Activated CD8-positive, alpha-beta memory T cell treated with anti-CD3 and anti-CD28 coated beads for 48 hours (primary cell): Measurements from ENCODE around the gene STX1B.
"Not testable (repeated sequence)": the region's sequence is repeated elsewhere in the genome, so short reads cannot be mapped to it uniquely, and the experiment has no call there.

Experiments used
- DNase-seq, 3 experiments: peaks; one replicate each; pipeline ENCODE4 v3.0.0-alpha.2; 2020; ENCODE audit warnings: low read depth in 2 of 3, low spot score in 2 of 3

The STX1B gene

DNA sequence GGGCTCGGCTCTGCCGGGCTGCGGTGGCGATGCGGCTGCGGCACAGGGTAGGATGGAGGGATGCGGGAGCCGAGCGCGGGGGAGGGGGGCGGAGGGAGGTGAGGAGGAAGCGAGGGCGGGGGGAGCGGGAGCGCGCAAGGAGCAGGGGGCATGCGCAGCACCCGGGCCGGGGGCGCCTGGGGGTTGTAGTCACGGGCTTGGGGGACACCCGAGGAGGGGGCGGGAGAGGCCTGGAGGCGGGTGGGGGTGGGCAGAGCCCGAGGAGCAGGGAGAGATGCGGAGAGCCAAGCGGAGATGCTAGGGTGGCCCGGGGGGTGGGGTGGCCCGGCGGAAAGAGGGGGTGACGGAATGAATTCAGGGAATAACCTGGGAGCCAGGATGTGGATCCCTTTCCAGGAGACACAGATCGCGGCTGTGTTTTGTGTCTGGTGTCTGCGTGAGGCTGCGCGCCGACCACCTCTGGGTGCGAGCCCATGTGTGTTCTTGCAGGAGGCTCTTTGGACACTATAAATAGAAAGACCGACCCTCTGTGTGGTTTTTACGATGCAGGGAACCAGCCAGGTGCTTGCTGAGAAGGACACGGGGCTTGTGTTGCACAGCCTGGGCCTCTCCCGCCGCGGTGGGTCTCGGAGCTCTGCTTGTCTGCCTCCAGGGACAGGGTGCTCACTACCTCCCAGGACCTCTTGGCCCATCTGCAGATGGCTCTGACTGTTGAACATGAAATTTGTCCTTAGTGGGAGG is at the start of gene STX1B:
TSS of gene STX1B (minus strand) at position 54 of the 741 bp plus-strand sequence. CDS start 242 bp downstream, outside the sequence.
- no peak for DNase-seq

DNA sequence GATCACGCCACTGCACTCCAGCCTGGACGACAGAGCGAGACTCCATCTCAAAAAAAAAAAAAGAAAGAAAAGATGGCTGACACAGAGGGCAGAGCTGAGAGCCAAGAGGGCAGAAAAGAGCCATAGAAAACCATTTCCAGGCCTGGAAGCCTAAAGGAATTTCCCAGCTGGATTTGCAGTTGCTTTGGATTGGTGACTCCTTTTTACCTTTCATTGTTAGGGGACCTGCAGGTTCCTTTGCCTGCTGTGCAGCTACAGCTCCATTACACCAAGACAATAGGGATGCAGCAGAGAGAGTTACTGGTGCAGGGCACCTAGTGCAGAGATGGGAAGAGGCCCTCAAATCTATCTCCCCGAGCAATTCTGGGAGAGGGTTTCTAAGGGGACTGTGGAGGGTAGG is 45.2 kb upstream of the STX1B start:
- no peak for DNase-seq

DNA sequence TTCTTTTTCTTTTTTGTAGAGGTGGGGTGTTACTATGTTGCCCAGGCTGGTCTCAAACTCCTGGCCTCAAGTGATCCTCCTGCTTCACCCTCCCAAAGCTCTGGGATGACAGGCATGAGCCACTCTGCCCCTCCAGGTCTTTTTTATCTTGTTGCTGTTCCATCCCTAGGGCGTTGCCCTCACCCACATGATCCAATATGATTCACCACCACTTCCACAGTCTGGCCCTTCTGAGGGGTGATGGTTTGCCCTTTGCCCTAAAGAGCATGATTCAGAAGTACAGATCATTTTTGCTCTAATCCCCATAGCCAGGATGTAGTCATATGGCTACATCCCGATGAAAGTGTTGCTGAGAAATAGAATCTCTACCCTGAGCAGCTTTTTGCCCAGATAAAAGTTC is 41.7 kb upstream of the STX1B start:
- DNase-seq, result no peak

DNA sequence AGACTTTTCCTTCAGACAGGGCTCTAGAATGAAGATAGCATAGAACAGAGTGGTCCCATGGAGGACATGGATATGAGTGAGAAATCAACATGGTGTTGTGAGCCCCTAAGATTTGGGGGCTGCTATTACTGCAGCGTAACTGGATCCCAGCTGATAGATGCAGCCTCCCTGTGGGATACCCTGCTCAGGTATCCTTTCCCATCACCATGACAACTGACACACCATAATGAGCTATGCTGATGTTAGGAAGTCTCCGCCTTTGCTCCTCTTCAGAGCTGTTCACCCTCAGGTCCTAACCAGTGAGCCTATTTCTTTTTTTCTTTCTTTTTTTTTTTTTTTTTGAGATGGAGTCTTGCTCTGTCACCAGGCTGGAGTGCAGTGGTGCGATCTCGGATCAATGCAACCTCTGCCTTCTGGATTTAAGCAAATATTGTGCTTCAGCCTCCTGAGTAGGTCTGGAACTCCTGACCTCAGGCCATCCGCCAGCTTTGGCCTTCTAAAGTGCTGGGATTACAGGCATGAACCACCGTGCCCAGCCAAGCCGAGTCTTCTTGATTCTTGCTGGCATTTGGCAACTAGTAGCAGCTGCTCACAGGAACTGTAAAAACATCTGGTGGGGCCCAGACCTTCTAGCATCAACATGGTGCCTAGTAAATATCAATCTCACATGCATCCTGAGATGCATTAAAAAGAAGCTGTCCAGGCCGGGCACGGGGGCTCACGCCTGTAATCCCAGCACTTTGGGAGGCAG is 40.0 kb upstream of the STX1B start:
- no peak for DNase-seq

- DNase-seq, result no peak
Observed at GRCh38 chr16:31043898-31044481, 33.6 kb upstream of the STX1B start.

- no peak for DNase-seq
Observed at GRCh38 chr16:31043352-31043751, 32.9 kb upstream of the STX1B start.

DNA sequence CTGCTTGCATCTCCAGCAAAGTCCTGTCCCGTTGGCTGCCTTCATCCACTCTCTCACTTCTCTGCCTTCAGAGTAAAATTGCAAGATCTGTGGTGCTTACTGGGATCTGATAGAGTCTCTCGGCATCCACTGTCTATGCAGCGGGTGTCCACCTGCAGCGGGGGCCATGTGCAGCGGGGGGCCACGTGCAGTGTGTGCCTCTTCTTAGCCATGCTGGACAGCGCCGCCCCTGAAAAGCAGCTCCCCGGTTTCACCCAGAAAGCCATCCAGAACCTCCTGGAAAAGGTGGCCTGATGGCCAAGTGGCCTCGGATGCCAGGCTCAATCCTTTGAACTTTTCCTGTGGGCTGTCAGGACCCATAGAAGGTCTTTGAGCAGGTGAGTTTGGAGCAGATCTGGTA is 32.4 kb upstream of the STX1B start:
- DNase-seq, result no peak

- DNase-seq, result no peak
Observed at GRCh38 chr16:31038993-31039392, 28.6 kb upstream of the STX1B start.

GRCh38 chr16:31036691-31037090 is 26.3 kb upstream of the STX1B start:
- DNase-seq, result no peak

GRCh38 chr16:31033709-31034492 is 23.5 kb upstream of the STX1B start:
- peak; percentile 71 to 72 (median 72) for DNase-seq

DNA sequence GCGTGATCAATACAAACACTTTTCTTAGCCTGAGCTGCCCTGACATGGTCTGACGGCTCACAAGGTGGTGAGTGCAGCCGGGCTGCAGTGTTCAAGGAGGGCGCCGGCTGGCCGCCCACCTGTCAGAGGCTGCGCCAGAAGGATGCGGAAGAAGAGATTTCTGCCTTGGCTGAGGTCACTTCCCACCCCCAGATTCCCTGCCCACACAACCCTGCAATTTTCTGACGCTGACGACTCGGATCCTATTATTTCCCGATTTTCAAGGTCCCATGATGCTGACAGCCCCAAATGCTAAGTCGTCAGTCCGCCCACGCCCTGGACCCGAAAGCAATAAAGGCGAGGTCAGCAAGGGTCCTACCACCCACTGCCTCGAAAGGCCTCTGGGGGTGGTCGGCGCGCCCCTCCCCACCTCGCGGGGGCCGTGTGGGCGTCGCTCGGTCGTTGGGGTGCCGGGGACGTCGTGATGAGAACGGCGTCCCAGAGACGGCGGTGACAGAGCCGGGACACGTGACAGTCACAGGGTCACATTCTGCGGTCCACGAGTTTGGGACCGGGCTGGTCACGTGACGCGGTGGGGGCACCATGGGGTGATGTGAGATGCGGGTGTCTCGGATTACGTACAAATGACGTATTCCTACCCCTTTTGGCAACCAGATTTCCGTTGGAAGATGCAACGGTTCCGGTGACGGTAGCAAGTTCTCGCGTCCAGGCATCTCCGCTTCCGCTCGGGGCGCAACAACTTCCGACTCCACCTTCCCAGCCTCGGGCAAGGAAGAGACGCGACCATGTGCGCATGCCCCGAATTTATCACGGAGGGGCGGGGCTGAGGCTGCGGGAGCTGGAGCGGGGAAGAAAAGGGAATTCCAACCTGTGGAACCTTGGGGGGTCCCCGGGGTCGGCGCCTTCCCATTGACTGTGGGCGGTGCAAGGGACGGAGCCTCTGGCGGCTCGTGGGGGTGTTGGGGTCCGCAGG is 22.6 kb upstream of the STX1B start, which contains the start of gene STX4:
TSS of gene STX4 (plus strand) at position 823 of the 973 bp plus-strand sequence. CDS start 248 bp downstream, outside the sequence.
- peak; percentile 90 to 92 (median 92) for DNase-seq

GRCh38 chr16:31031276-31031675 is 20.8 kb upstream of the STX1B start:
- no peak for DNase-seq

DNA sequence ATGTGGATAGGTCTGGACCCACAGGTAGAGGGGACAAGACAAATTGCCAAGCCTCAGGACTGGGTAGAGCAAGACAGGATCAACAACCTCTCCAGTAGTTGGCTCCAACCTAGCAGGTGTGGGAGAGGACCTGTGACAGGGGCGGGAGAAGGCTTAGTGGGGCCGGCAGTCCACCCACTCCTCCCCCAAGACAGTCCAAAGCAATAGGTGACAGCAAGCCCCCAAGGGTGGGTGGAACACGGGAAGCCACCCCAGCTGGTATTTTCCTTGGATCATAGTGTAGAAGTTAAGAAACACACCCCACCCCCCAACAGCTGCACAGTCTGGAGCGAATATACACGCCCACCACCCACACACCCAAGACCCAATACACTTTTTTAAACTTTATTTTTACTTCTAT is 18.8 kb upstream of the STX1B start:
- DNase-seq, result no peak

GRCh38 chr16:31025339-31025738 is 14.9 kb upstream of the STX1B start:
- DNase-seq, result no peak

- no peak for DNase-seq
Observed at GRCh38 chr16:31023627-31024226, 13.3 kb upstream of the STX1B start.

- DNase-seq, result no peak
Observed at GRCh38 chr16:31023252-31023602, 12.8 kb upstream of the STX1B start.

- DNase-seq, result no peak
Observed at GRCh38 chr16:31022544-31023251, 12.3 kb upstream of the STX1B start.

- no peak for DNase-seq
Observed at GRCh38 chr16:31020536-31020935, 10.1 kb upstream of the STX1B start.

GRCh38 chr16:31017756-31018155 is 7.3 kb upstream of the STX1B start:
- DNase-seq, result not testable (repeated sequence)
